Panc1 (cell line): ENCODE data around the gene MYO18B. TPM values are rescaled to one million over a fixed set of nuclear protein-coding genes. Genes with fewer than 3 reads are reported as not detected.

Experiments
- ATAC-seq: fragments of 200-7000 bp; cut with Tn5 transposase; 2 replicates; pipeline ENCODE4 v1.9.1; 2020; ENCODE audit warnings: mild to moderate bottlenecking, moderate library complexity
- BruUV-seq: library from RNA; stranded (reverse); fragments of 400-500 nt; replicated peaks from 2 replicates; lab custom pipeline; 2021; lab: Mats Ljungman, UMichigan
- CTCF ChIA-PET: fragments of 300-600 bp; sonication (Branson Sonifier 250); formaldehyde crosslinking; loops from one replicate; lab custom pipeline; 2022; ENCODE audit warnings: antibody characterized with exemption; lab: Charles Lee
- POLR2A ChIA-PET: fragments of 300-600 bp; sonication (Branson Sonifier 250); formaldehyde crosslinking; loops from one replicate; lab custom pipeline; 2022; ENCODE audit warnings: antibody characterized with exemption; lab: Charles Lee
- DNase-seq: peaks from one replicate; pipeline ENCODE4 v3.0.0-alpha.2; 2010; ENCODE audit warnings: low read depth, low spot score
- H3K27ac ChIP-seq: 2 replicates; pipeline ENCODE4 v1.5.1; 2011; ENCODE audit warnings: mild to moderate bottlenecking, low read length, inconsistent platforms
- H3K27me3 ChIP-seq: fragments of 200-500 bp; sonication (Bioruptor generic); 2 replicates; pipeline ENCODE4 v1.6.0; 2014; ENCODE audit warnings: low read length, inconsistent platforms; ENCODE audit not compliant: control insufficient read depth, insufficient read depth
- H3K36me3 ChIP-seq: fragments of 200-500 bp; sonication (Bioruptor generic); 2 replicates; pipeline ENCODE4 v1.5.1; 2014; ENCODE audit warnings: inconsistent platforms, mild to moderate bottlenecking, low read length, moderate library complexity; ENCODE audit not compliant: control insufficient read depth, insufficient read depth
- H3K4me1 ChIP-seq: 2 replicates; pipeline ENCODE4 v1.5.1; 2011; ENCODE audit warnings: inconsistent platforms, mild to moderate bottlenecking, low read length, moderate library complexity; ENCODE audit not compliant: control insufficient read depth, insufficient read depth
- H3K4me3 ChIP-seq, 2 experiments: 2 replicates each; pipeline ENCODE4 v1.5.1; 2011 to 2012; ENCODE audit warnings: low read depth in 2 of 2, low read length in 2 of 2, mild to moderate bottlenecking in 2 of 2, inconsistent platforms in 1 of 2, moderate library complexity in 1 of 2
- H3K9me3 ChIP-seq: fragments of 200-500 bp; sonication (Bioruptor generic); 2 replicates; pipeline ENCODE4 v1.5.1; 2014; ENCODE audit warnings: low read depth, mild to moderate bottlenecking, inconsistent platforms, low read length, moderate library complexity; ENCODE audit not compliant: control insufficient read depth, insufficient read depth
- CTCF ChIP-seq: fragments of 450-650 bp; IDR thresholded peaks from 2 replicates; pipeline ENCODE4 v1.5.1; 2017; ENCODE audit warnings: mild to moderate bottlenecking
- POLR2AphosphoS5 ChIP-seq: IDR thresholded peaks from 2 replicates; pipeline ENCODE4 v1.6.1; 2012; ENCODE audit warnings: mild to moderate bottlenecking, low read depth, low read length, moderate library complexity
- REST ChIP-seq, 2 experiments: IDR thresholded peaks; 2 replicates each; pipeline ENCODE4 v1.6.1; 2011 to 2012; ENCODE audit warnings: low read depth in 2 of 2, control low read depth in 1 of 2, low read length in 1 of 2, mild to moderate bottlenecking in 1 of 2, moderate library complexity in 1 of 2; ENCODE audit not compliant: insufficient read depth in 1 of 2
- SIN3A ChIP-seq: IDR thresholded peaks from 2 replicates; pipeline ENCODE4 v1.6.1; 2012; ENCODE audit warnings: low read depth, mild to moderate bottlenecking, low read length, moderate library complexity, borderline replicate concordance; ENCODE audit not compliant: insufficient read depth
- TCF7L2 ChIP-seq: IDR thresholded peaks from 2 replicates; pipeline ENCODE4 v1.6.1; 2011; ENCODE audit warnings: mild to moderate bottlenecking, low read depth, low read length, inconsistent platforms
- in situ Hi-C: cut with HindIII; loops from 2 replicates; pipeline ENCODE4 v1.10.0; 2016; ENCODE audit warnings: low sequenced_read_pairs, low pct_unique_long_range_greater_than_20kb
- intact Hi-C: fragments of 100-400 bp; cut with micrococcal nuclease; formaldehyde crosslinking; loops from one replicate; pipeline ENCODE4 v1.10.0; 2022; ENCODE audit not compliant: unreplicated experiment
- total RNA-seq: library from RNA; stranded (reverse); gene quantifications from one replicate; pipeline ENCODE4 v1.2.1, GENCODE V29; 2021; ENCODE audit not compliant: unreplicated experiment

Gene MYO18B
- total RNA-seq, 1 experiment from 2014 or later, result not detected

DNA sequence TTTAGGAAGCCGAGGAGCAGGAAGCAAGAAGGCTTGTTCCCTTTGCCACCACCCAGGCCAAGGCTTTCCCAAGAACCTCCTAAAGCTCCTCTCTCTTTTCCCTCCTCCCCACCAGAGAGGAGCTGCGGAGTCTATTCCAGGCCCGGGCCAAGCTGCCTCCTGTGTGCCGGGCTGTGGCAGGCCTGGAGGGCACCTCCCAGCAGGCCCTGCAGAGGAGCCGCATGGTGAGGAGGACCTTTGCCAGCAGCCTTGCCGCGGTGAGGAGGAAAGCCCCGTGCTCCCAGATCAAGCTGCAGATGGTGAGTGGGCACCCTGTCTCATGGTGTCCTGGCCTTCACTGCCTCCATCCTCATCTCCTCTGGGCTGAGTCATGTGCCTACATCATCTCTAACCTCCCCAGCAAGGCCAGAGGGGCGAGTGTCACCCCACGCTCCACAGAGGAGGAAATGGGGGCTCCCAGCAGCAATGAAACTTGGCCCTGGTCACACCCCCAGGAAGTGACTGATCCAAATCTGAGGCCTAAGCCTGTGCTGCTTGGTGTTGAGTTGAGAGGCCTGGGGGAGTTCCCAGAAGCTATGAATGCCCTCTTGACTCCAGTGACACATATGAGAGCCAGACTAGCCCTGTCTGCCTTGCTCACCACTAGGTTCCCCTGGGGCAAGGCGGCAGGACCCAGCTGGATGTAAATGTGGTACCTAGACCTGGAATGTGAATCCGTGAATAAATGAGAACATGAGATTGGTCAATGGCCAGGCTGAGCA lies 104.2 kb downstream of the MYO18B start:
- no peaks in the 10 kb centered on the region for H3K36me3 ChIP-seq
- ChIA-PET POLR2A (no interaction called here), CTCF (interaction anchor here (0.7 kb wide), 1 partner anchor 904 kb away, joined by 6 read pairs; no protein-coding TSS in a partner anchor)
- ATAC-seq (no peak), DNase-seq (no peak)
- no TSS peak for BruUV-seq
- no peaks in the 10 kb centered on the region for H3K4me1 ChIP-seq
- in situ Hi-C loops, result no loop called here
- H3K27ac ChIP-seq, result no peak overlapping the region
- H3K4me3 ChIP-seq, result no peak overlapping the region
- H3K9me3 ChIP-seq, result no peaks in the 10 kb centered on the region
- H3K27me3 ChIP-seq, result no peaks in the 10 kb centered on the region; the same call in 1 of the 2 replicates
- intact Hi-C loops, result no loop called here
- TF ChIP-seq POLR2AphosphoS5 (no peak), CTCF (no peak), SIN3A (no peak), REST (IDR thresholded peaks at IDR 0.05; ENCODE audit: insufficient read depth in 1 of 2, low read depth in 2 of 2, low read length in 1 of 2) (no peak), TCF7L2 (no peak)

- CTCF ChIA-PET, result no interaction called here
- BruUV-seq, result no TSS peak
- intact Hi-C loops (no loop called here), in situ Hi-C loops (no loop called here)
- DNase-seq (no peak), ATAC-seq (no peak)
- Histone ChIP-seq H3K27me3 (no peaks in the 10 kb centered on the region; the same call in 1 of the 2 replicates), H3K9me3 (no peaks in the 10 kb centered on the region), H3K27ac (no peak overlapping the region), H3K4me3 (no peak overlapping the region), H3K36me3 (no peaks in the 10 kb centered on the region), H3K4me1 (no peaks in the 10 kb centered on the region)
- TF ChIP-seq TCF7L2 (no peak), REST (IDR thresholded peaks at IDR 0.05; ENCODE audit: insufficient read depth in 1 of 2, low read depth in 2 of 2, low read length in 1 of 2) (no peak), POLR2AphosphoS5 (no peak), SIN3A (no peak), CTCF (no peak)
- POLR2A ChIA-PET, result no interaction called here
These were observed 105.5 kb downstream of the MYO18B start for GRCh38 chr22:25847451-25847850.
